Activated CD4-positive, alpha-beta memory T cell treated with anti-CD3 and anti-CD28 coated beads for 36 hours (primary cell): ENCODE measurements around the gene CALCOCO1. TPM values are rescaled to one million over a fixed set of nuclear protein-coding genes. Genes with fewer than 3 reads are reported as not detected.
"Not testable (repeated sequence)": the region's sequence is repeated elsewhere in the genome, so short reads cannot be mapped to it uniquely, and the experiment has no call there.

ENCODE experiments used
- CTCF ChIA-PET: fragments of 350-600 bp; sonication (Branson Sonifier 250); formaldehyde crosslinking; loops from one replicate; lab custom pipeline; 2021; ENCODE audit warnings: antibody characterized with exemption, inconsistent platforms; lab: Charles Lee
- POLR2A ChIA-PET: fragments of 350-600 bp; sonication (Branson Sonifier 250); formaldehyde crosslinking; loops from one replicate; lab custom pipeline; 2021; ENCODE audit warnings: antibody characterized with exemption; lab: Charles Lee
- DNase-seq: peaks from one replicate; pipeline ENCODE4 v3.0.0-alpha.2; 2020
- H3K27ac Mint-ChIP-seq: one replicate; pipeline ENCODE4 v1.8.0; 2021; ENCODE audit warnings: mixed read lengths
- H3K27me3 Mint-ChIP-seq: one replicate; pipeline ENCODE4 v1.8.0; 2021; ENCODE audit warnings: mixed read lengths
- H3K36me3 Mint-ChIP-seq: one replicate; pipeline ENCODE4 v1.8.0; 2021; ENCODE audit warnings: mixed read lengths
- H3K4me1 Mint-ChIP-seq: one replicate; pipeline ENCODE4 v1.8.0; 2021; ENCODE audit warnings: low read depth, mixed read lengths
- H3K4me3 Mint-ChIP-seq: one replicate; pipeline ENCODE4 v1.8.0; 2021; ENCODE audit warnings: mild to moderate bottlenecking, mixed read lengths
- H3K9me3 Mint-ChIP-seq: one replicate; pipeline ENCODE4 v1.8.0; 2021; ENCODE audit warnings: mixed read lengths
- intact Hi-C: fragments of 100-400 bp; cut with micrococcal nuclease; formaldehyde crosslinking; loops from one replicate; pipeline ENCODE4 v1.15.1; 2023
- total RNA-seq, 2 experiments: library from RNA; stranded (reverse); gene quantifications; one replicate each; pipeline ENCODE4 v1.2.3, GENCODE V29; 2021

Gene CALCOCO1
- total RNA-seq, 2 experiments from 2014 or later: 21.2 to 23.7 TPM

GRCh38 chr12:53729644-53730043 lies 2.4 kb upstream of the CALCOCO1 start:
- H3K36me3 Mint-ChIP-seq: no peaks in the 10 kb centered on the region
- H3K27me3 Mint-ChIP-seq: no peaks in the 10 kb centered on the region
- no peaks in the 10 kb centered on the region for H3K9me3 Mint-ChIP-seq
- no peak overlapping the region for H3K27ac Mint-ChIP-seq
- no peak for DNase-seq
- H3K4me1 Mint-ChIP-seq: peaks cover 23% of the 10 kb centered on the region
- CTCF ChIA-PET: interaction anchor here (1.0 to 14.1 kb wide), 5 partner anchors 10 to 186 kb away, joined by 3 to 269 read pairs (median 4); partner anchors contain the start of gene ATP5MC2
- H3K4me3 Mint-ChIP-seq: no peak overlapping the region
- POLR2A ChIA-PET: interaction anchor here (0.6 kb wide), 1 partner anchor 11 kb away, joined by 4 read pairs; no protein-coding TSS in a partner anchor
- intact Hi-C loops: loop anchor here (10.0 kb wide), 1 partner anchor 545 kb away; no protein-coding TSS in a partner anchor

GRCh38 chr12:53728206-53728605 lies 954 bp upstream of the CALCOCO1 start:
- intact Hi-C loops: loop anchor here (10.0 kb wide), 1 partner anchor 547 kb away; no protein-coding TSS in a partner anchor
- POLR2A ChIA-PET: interaction anchor here (0.9 to 2.3 kb wide), 2 partner anchors 15 to 53 kb away, joined by 3 to 10 read pairs; partner anchors contain the start of gene ATP5MC2

GRCh38 chr12:53726946-53727309 lies 324 bp downstream of the CALCOCO1 start:
- peak overlapping the region; percentile 87 for H3K4me3 Mint-ChIP-seq
- no peaks in the 10 kb centered on the region for H3K27me3 Mint-ChIP-seq
- H3K9me3 Mint-ChIP-seq: no peaks in the 10 kb centered on the region
- peak overlapping the region; percentile 77 for H3K27ac Mint-ChIP-seq
- intact Hi-C loops: loop anchor here (1.0 to 10.0 kb wide), 4 partner anchors 51 to 548 kb away; partner anchors contain the start of genes ATF7 and ATP5MC2
- POLR2A ChIA-PET: interaction anchor here (2.3 kb wide), 1 partner anchor 51 kb away, joined by 10 read pairs; the partner anchor contains the start of gene ATP5MC2
- no peak for DNase-seq
- CTCF ChIA-PET: interaction anchor here (0.9 to 14.1 kb wide), 4 partner anchors 18 to 30 kb away, joined by 3 to 269 read pairs (median 12); no protein-coding TSS in a partner anchor
- H3K36me3 Mint-ChIP-seq: no peaks in the 10 kb centered on the region
- H3K4me1 Mint-ChIP-seq: peaks cover 19% of the 10 kb centered on the region

More at GRCh38 chr12:53728206-53728605, 954 bp upstream of the CALCOCO1 start:
- no peaks in the 10 kb centered on the region for H3K27me3 Mint-ChIP-seq
- peak overlapping the region; percentile 87 for H3K4me3 Mint-ChIP-seq
- H3K9me3 Mint-ChIP-seq: no peaks in the 10 kb centered on the region
- CTCF ChIA-PET: interaction anchor here (0.9 to 14.1 kb wide), 6 partner anchors 12 to 52 kb away, joined by 3 to 269 read pairs (median 5); partner anchors contain the start of gene ATP5MC2
- peak overlapping the region; percentile 77 for H3K27ac Mint-ChIP-seq
- peaks cover 19% of the 10 kb centered on the region for H3K4me1 Mint-ChIP-seq
- H3K36me3 Mint-ChIP-seq: no peaks in the 10 kb centered on the region
- no peak for DNase-seq

- intact Hi-C loops: loop anchor here (10.0 kb wide), 1 partner anchor 548 kb away; no protein-coding TSS in a partner anchor
- Mint-ChIP-seq H3K4me1 (peaks cover 19% of the 10 kb centered on the region), H3K36me3 (no peaks in the 10 kb centered on the region), H3K4me3 (peak overlapping the region; percentile 87), H3K27ac (no peak overlapping the region), H3K9me3 (no peaks in the 10 kb centered on the region), H3K27me3 (no peaks in the 10 kb centered on the region)
- CTCF ChIA-PET: interaction anchor here (0.9 to 14.1 kb wide), 3 partner anchors 19 to 26 kb away, joined by 3 to 269 read pairs (median 19); no protein-coding TSS in a partner anchor
- DNase-seq: peak; percentile 30
- POLR2A ChIA-PET: interaction anchor here (2.3 kb wide), 1 partner anchor 51 kb away, joined by 10 read pairs; the partner anchor contains the start of gene ATP5MC2
Measured at GRCh38 chr12:53726341-53726740, 911 bp downstream of the CALCOCO1 start.

- intact Hi-C loops: loop anchor here (10.0 kb wide), 1 partner anchor 549 kb away; no protein-coding TSS in a partner anchor
- H3K27me3 Mint-ChIP-seq: no peaks in the 10 kb centered on the region
- no peaks in the 10 kb centered on the region for H3K9me3 Mint-ChIP-seq
- H3K4me1 Mint-ChIP-seq: peaks cover 19% of the 10 kb centered on the region
- DNase-seq: no peak
- ChIA-PET CTCF (interaction anchor here (14.1 kb wide), 1 partner anchor 19 kb away, joined by 269 read pairs; no protein-coding TSS in a partner anchor), POLR2A (no interaction called here)
- H3K36me3 Mint-ChIP-seq: no peaks in the 10 kb centered on the region
- H3K4me3 Mint-ChIP-seq: peak overlapping the region; percentile 87
- H3K27ac Mint-ChIP-seq: no peak overlapping the region
Measured at GRCh38 chr12:53725824-53726223, 1.4 kb downstream of the CALCOCO1 start.

- ChIA-PET POLR2A (interaction anchor here (0.5 kb wide), 1 partner anchor 757 kb away, joined by 3 read pairs; no protein-coding TSS in a partner anchor), CTCF (interaction anchor here (0.9 to 3.1 kb wide), 5 partner anchors 9 to 47 kb away, joined by 3 to 49 read pairs (median 5); partner anchors contain the start of gene ATP5MC2)
- Mint-ChIP-seq H3K36me3 (peaks cover 4% of the 10 kb centered on the region), H3K27me3 (no peaks in the 10 kb centered on the region), H3K27ac (no peak overlapping the region), H3K9me3 (no peaks in the 10 kb centered on the region), H3K4me1 (peaks cover 11% of the 10 kb centered on the region), H3K4me3 (no peak overlapping the region)
- DNase-seq: no peak
- intact Hi-C loops: loop anchor here (10.0 kb wide), 1 partner anchor 552 kb away; no protein-coding TSS in a partner anchor
Measured at GRCh38 chr12:53722450-53723041, 4.7 kb downstream of the CALCOCO1 start.

GRCh38 chr12:53720946-53721345 lies 6.3 kb downstream of the CALCOCO1 start:
- ChIA-PET POLR2A (no interaction called here), CTCF (interaction anchor here (3.1 kb wide), 1 partner anchor 24 kb away, joined by 49 read pairs; no protein-coding TSS in a partner anchor)
- intact Hi-C loops: loop anchor here (10.0 kb wide), 1 partner anchor 554 kb away; no protein-coding TSS in a partner anchor
- DNase-seq: no peak
- Mint-ChIP-seq H3K36me3 (peaks cover 12% of the 10 kb centered on the region), H3K9me3 (no peaks in the 10 kb centered on the region), H3K4me1 (no peaks in the 10 kb centered on the region), H3K4me3 (no peak overlapping the region), H3K27ac (no peak overlapping the region), H3K27me3 (no peaks in the 10 kb centered on the region)

GRCh38 chr12:53719649-53720048 lies 7.6 kb downstream of the CALCOCO1 start:
- Mint-ChIP-seq H3K36me3 (peaks cover 12% of the 10 kb centered on the region), H3K4me1 (no peaks in the 10 kb centered on the region), H3K9me3 (no peaks in the 10 kb centered on the region), H3K27ac (no peak overlapping the region), H3K4me3 (no peak overlapping the region), H3K27me3 (no peaks in the 10 kb centered on the region)
- CTCF ChIA-PET: interaction anchor here (0.9 to 1.2 kb wide), 3 partner anchors 24 to 26 kb away, joined by 3 to 4 read pairs (median 3); no protein-coding TSS in a partner anchor
- no peak for DNase-seq
- intact Hi-C loops: loop anchor here (10.0 kb wide), 1 partner anchor 555 kb away; no protein-coding TSS in a partner anchor
- POLR2A ChIA-PET: no interaction called here

GRCh38 chr12:53718567-53718966 lies 8.7 kb downstream of the CALCOCO1 start:
- DNase-seq, POLR2A ChIA-PET, H3K4me3 Mint-ChIP-seq, intact Hi-C loops, H3K27me3 Mint-ChIP-seq, H3K9me3 Mint-ChIP-seq, H3K27ac Mint-ChIP-seq, H3K4me1 Mint-ChIP-seq: not testable (repeated sequence)
- H3K36me3 Mint-ChIP-seq: peaks cover 12% of the 10 kb centered on the region
- CTCF ChIA-PET: interaction anchor here (1.2 to 2.6 kb wide), 3 partner anchors 25 to 28 kb away, joined by 3 to 11 read pairs (median 5); no protein-coding TSS in a partner anchor

- H3K36me3 Mint-ChIP-seq: peaks cover 13% of the 10 kb centered on the region
- H3K9me3 Mint-ChIP-seq: no peaks in the 10 kb centered on the region
- H3K27ac Mint-ChIP-seq: no peak overlapping the region
- no peak for DNase-seq
- no peak overlapping the region for H3K4me3 Mint-ChIP-seq
- H3K27me3 Mint-ChIP-seq: no peaks in the 10 kb centered on the region
- no peaks in the 10 kb centered on the region for H3K4me1 Mint-ChIP-seq
- ChIA-PET CTCF (interaction anchor here (1.3 to 2.6 kb wide), 3 partner anchors 15 to 29 kb away, joined by 5 to 11 read pairs (median 8); no protein-coding TSS in a partner anchor), POLR2A (no interaction called here)
- intact Hi-C loops: no loop called here
Measured at GRCh38 chr12:53717319-53717718, 9.9 kb downstream of the CALCOCO1 start.

- no peaks in the 10 kb centered on the region for H3K4me1 Mint-ChIP-seq
- H3K27ac Mint-ChIP-seq: no peak overlapping the region
- H3K4me3 Mint-ChIP-seq: no peak overlapping the region
- CTCF ChIA-PET: interaction anchor here (1.1 to 1.8 kb wide), 4 partner anchors 14 to 43 kb away, joined by 4 to 8 read pairs (median 6); no protein-coding TSS in a partner anchor
- H3K9me3 Mint-ChIP-seq: no peaks in the 10 kb centered on the region
- intact Hi-C loops: no loop called here
- POLR2A ChIA-PET: no interaction called here
- DNase-seq: no peak
- no peaks in the 10 kb centered on the region for H3K27me3 Mint-ChIP-seq
- H3K36me3 Mint-ChIP-seq: peaks cover 9% of the 10 kb centered on the region
Measured at GRCh38 chr12:53714004-53714403, 13.2 kb downstream of the CALCOCO1 start.
